Spleen (tissue), 11 donors: ENCODE results near the gene ARSI. TPM values are rescaled to one million over a fixed set of nuclear protein-coding genes. Genes with fewer than 3 reads are reported as not detected.

Source experiments
- DNase-seq: peaks from one replicate; pipeline ENCODE4 v3.0.0-alpha.2; 2020
- H3K27ac ChIP-seq, 8 donors: fragments of 200-600 bp; sonication (generic) in 7 of 8; 1 replicate in 4 of 8; 2 replicates in 4 of 8; pipeline versions ENCODE4 v1.5.0 to v1.8.0; 2016 to 2021; ENCODE audit warnings: inconsistent platforms in 4 of 8, mild to moderate bottlenecking in 4 of 8, moderate library complexity in 1 of 8
- H3K27me3 ChIP-seq, 7 donors: fragments of 200-600 bp; sonication (generic) in 6 of 7; replicated peaks in 1 of 7; 1 replicate in 4 of 7; 2 replicates in 3 of 7; pipeline versions ENCODE4 v1.5.0 to v1.8.0; 2016 to 2021; ENCODE audit warnings: inconsistent platforms in 3 of 7, mild to moderate bottlenecking in 1 of 7
- H3K36me3 ChIP-seq, 6 donors: fragments of 200-600 bp; sonication (generic) in 5 of 6; 1 replicate in 4 of 6; 2 replicates in 2 of 6; pipeline versions ENCODE4 v1.5.0 to v1.8.0; 2016 to 2021; ENCODE audit warnings: inconsistent platforms in 2 of 6
- H3K4me1 ChIP-seq, 6 donors: fragments of 200-600 bp; sonication (generic) in 5 of 6; 1 replicate in 3 of 6; 2 replicates in 3 of 6; pipeline versions ENCODE4 v1.5.0 to v1.8.0; 2016 to 2021; ENCODE audit warnings: inconsistent platforms in 3 of 6
- H3K4me3 ChIP-seq, 8 donors: fragments of 200-600 bp; sonication (generic) in 7 of 8; 1 replicate in 4 of 8; 2 replicates in 4 of 8; pipeline versions ENCODE4 v1.5.0 to v1.8.0; 2016 to 2021; ENCODE audit warnings: inconsistent platforms in 4 of 8, mild to moderate bottlenecking in 4 of 8, moderate library complexity in 2 of 8
- H3K9me3 ChIP-seq, 8 donors: fragments of 200-600 bp; sonication (generic) in 7 of 8; 1 replicate in 4 of 8; 2 replicates in 4 of 8; pipeline versions ENCODE4 v1.5.0 to v1.8.0; 2016 to 2021; ENCODE audit warnings: inconsistent platforms in 4 of 8
- CTCF ChIP-seq, 11 experiments: fragments of 200-600 bp in 7 of 11; fragments of 450-650 bp in 4 of 11; sonication (generic) in 4 of 11; IDR thresholded peaks in 8 of 11; conservative IDR thresholded peaks in 3 of 11; 1 replicate in 7 of 11; 2 replicates in 4 of 11; pipeline versions ENCODE4 v1.4.0 to v1.8.0; 2016 to 2021; ENCODE audit warnings: antibody characterized with exemption in 11 of 11, inconsistent platforms in 4 of 11, mild to moderate bottlenecking in 1 of 11
- POLR2A ChIP-seq, 3 donors: fragments of 450-650 bp; IDR thresholded peaks; one replicate each; pipeline ENCODE4 v1.5.1; 2017; ENCODE audit warnings: antibody characterized with exemption in 3 of 3, mild to moderate bottlenecking in 1 of 3
- POLR2AphosphoS5 ChIP-seq, 3 donors: sonication (generic); formaldehyde crosslinking; IDR thresholded peaks; one replicate each; pipeline ENCODE4 v1.5.1; 2017; ENCODE audit warnings: antibody characterized with exemption in 3 of 3
- WGBS, 5 donors: extraction: QIAGEN DNeasy Blood & Tissue Kit in 3 of 5; methylation state at CpG; one replicate each; pipeline versions ENCODE4 v1.1.5 to v1.1.7; 2013 to 2018; 5-methylcytosine and 5-hydroxymethylcytosine counted together
- intact Hi-C: fragments of 100-400 bp; cut with DNase I; formaldehyde crosslinking; loops from one replicate; pipeline ENCODE4 v1.15.0; 2023; ENCODE audit warnings: low total_unique reads
- polyA plus RNA-seq, 3 donors: library from polyadenylated mRNA; stranded (reverse); fragments of 200-250 nt; gene quantifications; one replicate each; pipeline ENCODE4 v1.2.1, GENCODE V29; 2013
- total RNA-seq, 7 donors: library from RNA; depleted of rRNA in 3 of 7; stranded (reverse); fragments of >200 nt in 3 of 7; fragmentation: NEBNext Ultra II Directional in 4 of 7; extraction: Animal tissue kit (Norgen Biotek cat#: 25700) in 4 of 7; gene quantifications; one replicate each; pipeline versions ENCODE4 v1.1.0 to v1.2.1, GENCODE V29; 2016 to 2021
- donor health status: healthy with polysubstance abuse.
- donor health status: DM: no; HTN: no; CAD: no; lungs with moderate emphysema.
- donor health status: DM: no; HTN: no; CAD: no.
- donor health status: Bipolar disorder and iron deficiency.
- donor health status: healthy.
- donor health status: DM: no; HTN: no; CAD: no.
- donor health status: DM: yes; HTN: yes; CAD: no.

The ARSI gene
- total and polyA plus RNA-seq, 10 donors, result 0.07 to 3.8 (median 0.92) TPM

GRCh38 chr5:150258130-150258529, 44.6 kb downstream of the ARSI start:
- Histone ChIP-seq H3K4me1 (no peaks in the 10 kb centered on the region), H3K36me3 (no peaks in the 10 kb centered on the region), H3K4me3 (no peak overlapping the region), H3K27me3 (no peaks in the 10 kb centered on the region), H3K27ac (no peak overlapping the region), H3K9me3 (no peaks in the 10 kb centered on the region)
- intact Hi-C loops, result no loop called here
- TF ChIP-seq CTCF (IDR thresholded peaks at IDR 0.05 in 8 of 11, conservative IDR thresholded peaks at IDR 0.05 in 3 of 11), result no peak
- no peak for TF ChIP-seq POLR2A (IDR thresholded peaks at IDR 0.05)
- no peak for TF ChIP-seq POLR2AphosphoS5 (IDR thresholded peaks at IDR 0.05)
- 50 to 68% (median 61%) methylated on average over 6 of the region's 6 CpGs for WGBS, 5 donors
- DNase-seq, result no peak

GRCh38 chr5:150257424-150257823, 45.3 kb downstream of the ARSI start:
- intact Hi-C loops, result no loop called here
- no peaks in the 10 kb centered on the region for H3K9me3 ChIP-seq
- 83 to 95% (median 90%) methylated on average over 9 to 11 of the region's 11 CpGs for WGBS, 5 donors
- no peak overlapping the region for H3K4me3 ChIP-seq
- H3K4me1 ChIP-seq, result no peaks in the 10 kb centered on the region
- H3K27ac ChIP-seq, result no peak overlapping the region
- H3K27me3 ChIP-seq, result no peaks in the 10 kb centered on the region
- no peak for TF ChIP-seq POLR2AphosphoS5 (IDR thresholded peaks at IDR 0.05)
- TF ChIP-seq POLR2A (IDR thresholded peaks at IDR 0.05), result no peak
- TF ChIP-seq CTCF (IDR thresholded peaks at IDR 0.05 in 8 of 11, conservative IDR thresholded peaks at IDR 0.05 in 3 of 11), result no peak
- DNase-seq, result no peak
- no peaks in the 10 kb centered on the region for H3K36me3 ChIP-seq

GRCh38 chr5:150256410-150257064, 46.2 kb downstream of the ARSI start:
- Histone ChIP-seq H3K36me3 (no peaks in the 10 kb centered on the region), H3K4me1 (no peaks in the 10 kb centered on the region), H3K9me3 (no peaks in the 10 kb centered on the region), H3K27ac (no peak overlapping the region), H3K4me3 (no peak overlapping the region), H3K27me3 (no peaks in the 10 kb centered on the region)
- intact Hi-C loops, result no loop called here
- TF ChIP-seq POLR2AphosphoS5 (IDR thresholded peaks at IDR 0.05), result no peak
- WGBS, 5 donors, result 65 to 76% (median 71%) methylated on average over 11 to 12 of the region's 12 CpGs
- no peak for DNase-seq

GRCh38 chr5:150255659-150256409, 46.9 kb downstream of the ARSI start:
- 67 to 78% (median 72%) methylated on average over 6 of the region's 6 CpGs for WGBS, 5 donors
- intact Hi-C loops, result no loop called here
- Histone ChIP-seq H3K27ac (no peak overlapping the region), H3K27me3 (no peaks in the 10 kb centered on the region), H3K4me3 (no peak overlapping the region), H3K4me1 (no peaks in the 10 kb centered on the region), H3K9me3 (no peaks in the 10 kb centered on the region), H3K36me3 (no peaks in the 10 kb centered on the region)
- no peak for TF ChIP-seq POLR2AphosphoS5 (IDR thresholded peaks at IDR 0.05)
- no peak for TF ChIP-seq POLR2A (IDR thresholded peaks at IDR 0.05)
- DNase-seq, result no peak

- no peaks in the 10 kb centered on the region for H3K36me3 ChIP-seq
- H3K4me3 ChIP-seq, result no peak overlapping the region
- H3K9me3 ChIP-seq, result no peaks in the 10 kb centered on the region
- H3K4me1 ChIP-seq, result no peaks in the 10 kb centered on the region
- WGBS, 5 donors, result 88 to 97% (median 92%) methylated on average over 4 of the region's 4 CpGs
- intact Hi-C loops, result no loop called here
- DNase-seq, result no peak
- no peaks in the 10 kb centered on the region for H3K27me3 ChIP-seq
- no peak for TF ChIP-seq POLR2AphosphoS5 (IDR thresholded peaks at IDR 0.05)
- TF ChIP-seq CTCF (IDR thresholded peaks at IDR 0.05 in 8 of 11, conservative IDR thresholded peaks at IDR 0.05 in 3 of 11), result no peak
- no peak for TF ChIP-seq POLR2A (IDR thresholded peaks at IDR 0.05)
- no peak overlapping the region for H3K27ac ChIP-seq
These were observed 47.9 kb downstream of the ARSI start for GRCh38 chr5:150254774-150255173.
